OCI-LY3 (cell line): ENCODE data around the gene SNCAIP.

Experiments
- H2AFZ ChIP-seq: fragments of 200-600, 300-600 bp; shearing (Covaris generic); 2 replicates; pipeline ENCODE4 v1.6.0; 2014; ENCODE audit warnings: antibody characterized with exemption, low read depth, low read length
- H3K27ac ChIP-seq: fragments of 200-600, 300-600 bp; sonication (generic); 2 replicates; pipeline ENCODE4 v1.5.1; 2014; ENCODE audit warnings: mild to moderate bottlenecking, low read length, moderate library complexity, mixed read lengths
- H3K27me3 ChIP-seq: fragments of 200-600, 300-600 bp; sonication (generic); 2 replicates; pipeline ENCODE4 v1.6.1; 2014; ENCODE audit warnings: low read depth, low read length, mixed read lengths
- H3K36me3 ChIP-seq: fragments of 200-600, 300-600 bp; sonication (generic); replicated peaks from 2 replicates; pipeline ENCODE3; 2014; ENCODE audit warnings: low read depth, low read length, mixed read lengths
- H3K4me1 ChIP-seq: fragments of 300-600, 200-600 bp; sonication (generic); 2 replicates; pipeline ENCODE4 v1.6.1; 2014; ENCODE audit warnings: low read length, mixed read lengths
- H3K4me2 ChIP-seq: fragments of 200-600, 300-600 bp; sonication (generic); 2 replicates; pipeline ENCODE4 v1.6.1; 2014; ENCODE audit warnings: low read length, mixed read lengths
- H3K4me3 ChIP-seq: fragments of 300-600, 200-600 bp; sonication (generic); 2 replicates; pipeline ENCODE4 v1.5.1; 2014; ENCODE audit warnings: antibody characterized with exemption, mild to moderate bottlenecking, low read length, moderate library complexity
- H3K79me2 ChIP-seq: fragments of 300-600, 200-600 bp; shearing (Covaris generic); 2 replicates; pipeline ENCODE4 v1.6.1; 2014; ENCODE audit warnings: mild to moderate bottlenecking, low read length, mixed read lengths
- H3K9ac ChIP-seq: fragments of 300-600, 200-600 bp; shearing (Covaris generic); 2 replicates; pipeline ENCODE4 v1.6.0; 2014; ENCODE audit warnings: mild to moderate bottlenecking, low read length, moderate library complexity
- H3K9me3 ChIP-seq: fragments of 200-600, 300-600 bp; shearing (Covaris generic); 2 replicates; pipeline ENCODE4 v1.6.1; 2014; ENCODE audit warnings: low read length, mixed read lengths; ENCODE audit not compliant: insufficient read depth
- H4K20me1 ChIP-seq: fragments of 200-600, 300-600 bp; sonication (generic); 2 replicates; pipeline ENCODE4 v1.6.1; 2016; ENCODE audit warnings: low read length, mixed read lengths; ENCODE audit not compliant: insufficient read depth
- CTCF ChIP-seq: fragments of 200-600, 300-600 bp; sonication (generic); IDR thresholded peaks from 2 replicates; pipeline ENCODE4 v1.5.1; 2014; ENCODE audit warnings: antibody characterized with exemption, low read length, low read depth
- EZH2phosphoT487 ChIP-seq: fragments of 200-600 bp; shearing (Covaris generic); IDR thresholded peaks from 2 replicates; pipeline ENCODE4 v1.6.1; 2018; ENCODE audit warnings: antibody characterized with exemption, mixed run types, low read depth

Gene SNCAIP

GRCh38 chr5:122415801-122416120, 103.7 kb downstream of the SNCAIP start:
- no peaks in the 10 kb centered on the region for H3K79me2 ChIP-seq
- H3K4me3 ChIP-seq: no peak overlapping the region
- no peak overlapping the region for H2AFZ ChIP-seq
- TF ChIP-seq CTCF (no peak), EZH2phosphoT487 (no peak)
- peaks cover 52% of the 10 kb centered on the region for H3K4me1 ChIP-seq
- no peaks in the 10 kb centered on the region for H3K27me3 ChIP-seq
- H3K27ac ChIP-seq: no peak overlapping the region
- 0 out of 2 replicates have a peak overlapping the region, but pooled peaks have one; percentile 7 for H3K4me2 ChIP-seq
- H3K9me3 ChIP-seq: no peaks in the 10 kb centered on the region
- H4K20me1 ChIP-seq: no peaks in the 10 kb centered on the region
- no peaks in the 10 kb centered on the region for H3K36me3 ChIP-seq
- no peak overlapping the region for H3K9ac ChIP-seq

GRCh38 chr5:122419142-122419894, 107.3 kb downstream of the SNCAIP start:
- H3K79me2 ChIP-seq: no peaks in the 10 kb centered on the region
- TF ChIP-seq EZH2phosphoT487 (no peak), CTCF (no peak)
- peaks cover 8% of the 10 kb centered on the region for H3K36me3 ChIP-seq
- no peaks in the 10 kb centered on the region for H3K9me3 ChIP-seq
- H4K20me1 ChIP-seq: no peaks in the 10 kb centered on the region
- H3K4me3 ChIP-seq: no peak overlapping the region
- no peak overlapping the region for H3K4me2 ChIP-seq
- H3K27ac ChIP-seq: no peak overlapping the region
- peaks cover 33% of the 10 kb centered on the region for H3K4me1 ChIP-seq
- H3K27me3 ChIP-seq: no peaks in the 10 kb centered on the region
- H3K9ac ChIP-seq: no peak overlapping the region
- H2AFZ ChIP-seq: no peak overlapping the region

- H3K79me2 ChIP-seq: no peaks in the 10 kb centered on the region
- no peaks in the 10 kb centered on the region for H4K20me1 ChIP-seq
- peaks cover 25% of the 10 kb centered on the region for H3K4me1 ChIP-seq
- H3K9me3 ChIP-seq: no peaks in the 10 kb centered on the region
- H3K27me3 ChIP-seq: no peaks in the 10 kb centered on the region
- H2AFZ ChIP-seq: no peak overlapping the region
- H3K36me3 ChIP-seq: peaks cover 8% of the 10 kb centered on the region
- no peak overlapping the region for H3K27ac ChIP-seq
- no peak overlapping the region for H3K9ac ChIP-seq
- no peak overlapping the region for H3K4me3 ChIP-seq
- no peak overlapping the region for H3K4me2 ChIP-seq
- no peak for TF ChIP-seq EZH2phosphoT487
- no peak for TF ChIP-seq CTCF
Observed at GRCh38 chr5:122420091-122420490, 108.1 kb downstream of the SNCAIP start.

GRCh38 chr5:122420537-122421236, 108.7 kb downstream of the SNCAIP start:
- Histone ChIP-seq H3K36me3 (peaks cover 8% of the 10 kb centered on the region), H3K4me1 (peaks cover 20% of the 10 kb centered on the region), H3K27ac (no peak overlapping the region), H2AFZ (no peak overlapping the region), H3K27me3 (no peaks in the 10 kb centered on the region), H3K4me3 (no peak overlapping the region), H4K20me1 (no peaks in the 10 kb centered on the region), H3K9me3 (no peaks in the 10 kb centered on the region), H3K9ac (no peak overlapping the region), H3K79me2 (no peaks in the 10 kb centered on the region), H3K4me2 (peak overlapping the region; percentile 64; the same call in 1 of the 2 replicates)
- TF ChIP-seq EZH2phosphoT487 (no peak), CTCF (no peak)
